Loucy (cell line): ENCODE data around the gene DEFB124.

Experiments used
- EZH2phosphoT487 ChIP-seq: fragments of 200-600 bp; IDR thresholded peaks from 2 replicates; pipeline ENCODE4 v1.6.1; 2018; ENCODE audit warnings: antibody characterized with exemption, mild to moderate bottlenecking, moderate library complexity, borderline replicate concordance
- TF ChIP-seq, protein P1 (sequence below): fragments of 200-600 bp; sonication (generic); conservative IDR thresholded peaks from 2 replicates; pipeline ENCODE4 v1.5.1; 2014; ENCODE audit warnings: mild to moderate bottlenecking, antibody characterized with exemption, low read length

GRCh38 chr20:31488115-31488514 is 13.2 kb upstream of the DEFB124 start:
- TF ChIP-seq, protein P1, sequence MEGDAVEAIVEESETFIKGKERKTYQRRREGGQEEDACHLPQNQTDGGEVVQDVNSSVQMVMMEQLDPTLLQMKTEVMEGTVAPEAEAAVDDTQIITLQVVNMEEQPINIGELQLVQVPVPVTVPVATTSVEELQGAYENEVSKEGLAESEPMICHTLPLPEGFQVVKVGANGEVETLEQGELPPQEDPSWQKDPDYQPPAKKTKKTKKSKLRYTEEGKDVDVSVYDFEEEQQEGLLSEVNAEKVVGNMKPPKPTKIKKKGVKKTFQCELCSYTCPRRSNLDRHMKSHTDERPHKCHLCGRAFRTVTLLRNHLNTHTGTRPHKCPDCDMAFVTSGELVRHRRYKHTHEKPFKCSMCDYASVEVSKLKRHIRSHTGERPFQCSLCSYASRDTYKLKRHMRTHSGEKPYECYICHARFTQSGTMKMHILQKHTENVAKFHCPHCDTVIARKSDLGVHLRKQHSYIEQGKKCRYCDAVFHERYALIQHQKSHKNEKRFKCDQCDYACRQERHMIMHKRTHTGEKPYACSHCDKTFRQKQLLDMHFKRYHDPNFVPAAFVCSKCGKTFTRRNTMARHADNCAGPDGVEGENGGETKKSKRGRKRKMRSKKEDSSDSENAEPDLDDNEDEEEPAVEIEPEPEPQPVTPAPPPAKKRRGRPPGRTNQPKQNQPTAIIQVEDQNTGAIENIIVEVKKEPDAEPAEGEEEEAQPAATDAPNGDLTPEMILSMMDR, result no peak
- TF ChIP-seq EZH2phosphoT487, result no peak
